OCI-LY1 (cell line): ENCODE data around the gene TNS3.

Experiments used
- H2AFZ ChIP-seq: fragments of 200-600 bp; sonication (generic), shearing (Covaris generic); 2 replicates; pipeline ENCODE4 v1.6.0; 2014; ENCODE audit warnings: antibody characterized with exemption, mild to moderate bottlenecking, low read length
- H3F3A ChIP-seq: fragments of 200-600 bp; sonication (generic), shearing (Covaris generic); 2 replicates; pipeline ENCODE4 v1.6.0; 2014; ENCODE audit warnings: mild to moderate bottlenecking, antibody characterized with exemption, low read length, moderate library complexity; ENCODE audit not compliant: insufficient read depth
- H3K27ac ChIP-seq: fragments of 200-600 bp; sonication (generic); 2 replicates; pipeline ENCODE4 v1.5.1; 2014; ENCODE audit warnings: low read length, mixed run types, mild to moderate bottlenecking, low read depth; ENCODE audit not compliant: poor library complexity, severe bottlenecking
- H3K27me3 ChIP-seq: fragments of 200-600 bp; sonication (generic); 2 replicates; pipeline ENCODE4 v1.6.0; 2014; ENCODE audit warnings: antibody characterized with exemption, mild to moderate bottlenecking, low read length, moderate library complexity; ENCODE audit not compliant: insufficient read depth
- H3K36me3 ChIP-seq: fragments of 200-600 bp; sonication (generic); 2 replicates; pipeline ENCODE4 v1.6.1; 2014; ENCODE audit warnings: mild to moderate bottlenecking, antibody characterized with exemption, low read length, moderate library complexity, mixed read lengths; ENCODE audit not compliant: insufficient read depth
- H3K4me1 ChIP-seq: fragments of 200-600 bp; sonication (generic); 2 replicates; pipeline ENCODE4 v1.5.1; 2014; ENCODE audit warnings: mild to moderate bottlenecking, low read length, moderate library complexity; ENCODE audit not compliant: insufficient read depth, severe bottlenecking
- H3K4me2 ChIP-seq: fragments of 200-600 bp; sonication (generic), shearing (Covaris generic); 2 replicates; pipeline ENCODE4 v1.6.1; 2014; ENCODE audit warnings: low read length
- H3K4me3 ChIP-seq: fragments of 200-600 bp; sonication (generic); 2 replicates; pipeline ENCODE4 v1.5.1; 2014; ENCODE audit warnings: low read length, low read depth, mild to moderate bottlenecking, mixed read lengths; ENCODE audit not compliant: poor library complexity, severe bottlenecking
- H3K79me2 ChIP-seq: fragments of 200-600 bp; shearing (Covaris generic); 2 replicates; pipeline ENCODE4 v1.6.1; 2016; ENCODE audit warnings: mixed run types, low read length, mixed read lengths; ENCODE audit not compliant: insufficient read depth
- H3K9ac ChIP-seq: fragments of 200-600 bp; sonication (generic), shearing (Covaris generic); 2 replicates; pipeline ENCODE4 v1.6.1; 2014; ENCODE audit warnings: mild to moderate bottlenecking, low read length, mixed read lengths
- H3K9me2 ChIP-seq: fragments of 200-600 bp; sonication (generic), shearing (Covaris generic); 2 replicates; pipeline ENCODE4 v1.6.1; 2014; ENCODE audit warnings: low read depth, mild to moderate bottlenecking, low read length, mixed read lengths
- H3K9me3 ChIP-seq: fragments of 200-600 bp; shearing (Covaris generic); 2 replicates; pipeline ENCODE4 v1.6.1; 2014; ENCODE audit warnings: low read length, mixed read lengths
- H4K20me1 ChIP-seq: fragments of 200-600 bp; sonication (generic), shearing (Covaris generic); 2 replicates; pipeline ENCODE4 v1.6.0; 2016; ENCODE audit warnings: mild to moderate bottlenecking, low read length; ENCODE audit not compliant: insufficient read depth
- EZH2 ChIP-seq: fragments of 200-600 bp; sonication (generic), shearing (Covaris generic); IDR thresholded peaks from 2 replicates; pipeline ENCODE4 v1.8.0; 2017; ENCODE audit warnings: borderline replicate concordance, mixed run types, mild to moderate bottlenecking, antibody characterized with exemption, low read length, moderate library complexity, mixed read lengths
- TF ChIP-seq, protein P1 (sequence below): fragments of 200-600 bp; sonication (generic), shearing (Covaris generic); IDR thresholded peaks from 2 replicates; pipeline ENCODE4 v1.5.1; 2017; ENCODE audit warnings: mild to moderate bottlenecking, antibody characterized with exemption, low read length, moderate library complexity, mixed read lengths

Gene TNS3

GRCh38 chr7:47521816-47522561 is 59.9 kb downstream of the TNS3 start:
- Histone ChIP-seq H3K9ac (no peak overlapping the region), H3K27ac (no peak overlapping the region), H3F3A (no peaks in the 10 kb centered on the region), H4K20me1 (no peaks in the 10 kb centered on the region), H3K4me2 (no peak overlapping the region), H3K9me3 (no peaks in the 10 kb centered on the region), H3K79me2 (0 out of 2 replicates have a peak, but pooled peaks cover 8% of the 10 kb centered on the region), H3K4me3 (no peak overlapping the region), H2AFZ (no peak overlapping the region), H3K27me3 (no peaks in the 10 kb centered on the region), H3K9me2 (no peaks in the 10 kb centered on the region), H3K4me1 (no peaks in the 10 kb centered on the region), H3K36me3 (peaks cover 88% of the 10 kb centered on the region)
- no peak for TF ChIP-seq EZH2
- TF ChIP-seq, protein P1, sequence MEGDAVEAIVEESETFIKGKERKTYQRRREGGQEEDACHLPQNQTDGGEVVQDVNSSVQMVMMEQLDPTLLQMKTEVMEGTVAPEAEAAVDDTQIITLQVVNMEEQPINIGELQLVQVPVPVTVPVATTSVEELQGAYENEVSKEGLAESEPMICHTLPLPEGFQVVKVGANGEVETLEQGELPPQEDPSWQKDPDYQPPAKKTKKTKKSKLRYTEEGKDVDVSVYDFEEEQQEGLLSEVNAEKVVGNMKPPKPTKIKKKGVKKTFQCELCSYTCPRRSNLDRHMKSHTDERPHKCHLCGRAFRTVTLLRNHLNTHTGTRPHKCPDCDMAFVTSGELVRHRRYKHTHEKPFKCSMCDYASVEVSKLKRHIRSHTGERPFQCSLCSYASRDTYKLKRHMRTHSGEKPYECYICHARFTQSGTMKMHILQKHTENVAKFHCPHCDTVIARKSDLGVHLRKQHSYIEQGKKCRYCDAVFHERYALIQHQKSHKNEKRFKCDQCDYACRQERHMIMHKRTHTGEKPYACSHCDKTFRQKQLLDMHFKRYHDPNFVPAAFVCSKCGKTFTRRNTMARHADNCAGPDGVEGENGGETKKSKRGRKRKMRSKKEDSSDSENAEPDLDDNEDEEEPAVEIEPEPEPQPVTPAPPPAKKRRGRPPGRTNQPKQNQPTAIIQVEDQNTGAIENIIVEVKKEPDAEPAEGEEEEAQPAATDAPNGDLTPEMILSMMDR, result no peak

GRCh38 chr7:47521011-47521795 is 60.7 kb downstream of the TNS3 start:
- H3K4me2 ChIP-seq, result no peak overlapping the region
- no peak overlapping the region for H3K27ac ChIP-seq

DNA sequence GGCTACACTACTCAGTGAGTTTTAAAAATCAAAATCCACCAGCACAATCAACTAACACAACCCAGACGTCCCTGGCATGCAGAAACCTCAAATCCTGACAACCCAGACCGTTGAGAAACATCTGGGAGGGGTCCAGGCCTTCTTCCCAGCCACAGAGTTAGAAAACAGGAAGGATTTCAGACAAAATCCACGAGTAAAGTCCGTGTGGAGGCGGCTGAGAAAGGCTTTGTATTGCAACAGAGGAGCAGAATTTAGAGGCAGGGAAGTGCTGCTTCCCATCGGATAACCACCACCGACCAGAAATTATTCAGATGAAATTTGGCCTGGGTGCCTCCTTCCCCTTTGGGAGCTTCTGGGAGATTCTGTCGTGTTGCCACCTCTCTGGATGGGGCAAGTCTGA is 61.5 kb downstream of the TNS3 start:
- 0 out of 2 replicates have a peak, but pooled peaks cover 16% of the 10 kb centered on the region for H3K79me2 ChIP-seq
- no peak for TF ChIP-seq EZH2
- TF ChIP-seq, protein P1, result no peak

More at GRCh38 chr7:47521011-47521795, 60.7 kb downstream of the TNS3 start:
- no peaks in the 10 kb centered on the region for H3F3A ChIP-seq
- H3K79me2 ChIP-seq, result 0 out of 2 replicates have a peak, but pooled peaks cover 8% of the 10 kb centered on the region
- no peaks in the 10 kb centered on the region for H4K20me1 ChIP-seq
- H3K36me3 ChIP-seq, result peaks cover 89% of the 10 kb centered on the region
- H3K4me3 ChIP-seq, result no peak overlapping the region
- no peaks in the 10 kb centered on the region for H3K9me3 ChIP-seq
- no peaks in the 10 kb centered on the region for H3K27me3 ChIP-seq
- H2AFZ ChIP-seq, result no peak overlapping the region
- H3K9ac ChIP-seq, result no peak overlapping the region
- no peaks in the 10 kb centered on the region for H3K4me1 ChIP-seq
- H3K9me2 ChIP-seq, result no peaks in the 10 kb centered on the region
- TF ChIP-seq, protein P1, result no peak
- TF ChIP-seq EZH2, result no peak

More for the DNA sequence above, 61.5 kb downstream of the TNS3 start:
- no peak overlapping the region for H3K4me2 ChIP-seq
- H3K27ac ChIP-seq, result no peak overlapping the region
- no peak overlapping the region for H3K4me3 ChIP-seq
- H2AFZ ChIP-seq, result no peak overlapping the region
- H3K36me3 ChIP-seq, result peaks cover 88% of the 10 kb centered on the region
- H4K20me1 ChIP-seq, result no peaks in the 10 kb centered on the region
- H3K27me3 ChIP-seq, result no peaks in the 10 kb centered on the region
- H3K9ac ChIP-seq, result no peak overlapping the region
- no peaks in the 10 kb centered on the region for H3K4me1 ChIP-seq
- no peaks in the 10 kb centered on the region for H3K9me2 ChIP-seq
- no peaks in the 10 kb centered on the region for H3F3A ChIP-seq
- H3K9me3 ChIP-seq, result no peaks in the 10 kb centered on the region
